HG03025 (cell line): ENCODE results near the gene DAPK1.

ENCODE experiments used
- ATAC-seq: cut with Tn5 transposase; IDR thresholded peaks from one replicate; pipeline ENCODE4 v1.9.1; 2021; ENCODE audit warnings: mild to moderate bottlenecking, moderate library complexity; ENCODE audit not compliant: unreplicated experiment, low FRiP score

The DAPK1 gene

DNA sequence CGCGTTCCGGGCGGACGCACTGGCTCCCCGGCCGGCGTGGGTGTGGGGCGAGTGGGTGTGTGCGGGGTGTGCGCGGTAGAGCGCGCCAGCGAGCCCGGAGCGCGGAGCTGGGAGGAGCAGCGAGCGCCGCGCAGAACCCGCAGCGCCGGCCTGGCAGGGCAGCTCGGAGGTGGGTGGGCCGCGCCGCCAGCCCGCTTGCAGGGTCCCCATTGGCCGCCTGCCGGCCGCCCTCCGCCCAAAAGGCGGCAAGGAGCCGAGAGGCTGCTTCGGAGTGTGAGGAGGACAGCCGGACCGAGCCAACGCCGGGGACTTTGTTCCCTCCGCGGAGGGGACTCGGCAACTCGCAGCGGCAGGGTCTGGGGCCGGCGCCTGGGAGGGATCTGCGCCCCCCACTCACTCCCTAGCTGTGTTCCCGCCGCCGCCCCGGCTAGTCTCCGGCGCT, at the start of gene DAPK1:
TSS of gene DAPK1 (plus strand) at position 264 of the 442 bp plus-strand sequence. CDS start 1,211 bp downstream, outside the sequence.
- peak; percentile 48 for ATAC-seq

DNA sequence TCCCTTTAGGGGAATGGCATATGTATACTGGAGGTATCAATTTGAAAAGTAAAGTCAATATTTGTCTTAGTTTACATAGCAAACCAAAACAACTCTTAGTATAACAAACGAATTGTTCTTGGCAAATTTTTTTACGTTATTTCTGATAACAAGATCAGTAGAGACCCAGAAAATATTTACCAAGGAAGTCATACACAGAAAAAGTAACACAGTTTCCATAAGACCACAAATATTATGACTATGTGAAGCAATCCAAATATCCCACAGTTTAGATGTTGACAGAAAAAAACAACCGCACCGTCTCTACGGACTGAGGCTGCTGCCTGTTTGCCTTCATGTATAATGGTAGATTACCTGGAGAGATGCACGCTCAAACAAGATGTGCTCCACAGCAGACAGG, 46.5 kb upstream of the DAPK1 start:
- no peak for ATAC-seq

DNA sequence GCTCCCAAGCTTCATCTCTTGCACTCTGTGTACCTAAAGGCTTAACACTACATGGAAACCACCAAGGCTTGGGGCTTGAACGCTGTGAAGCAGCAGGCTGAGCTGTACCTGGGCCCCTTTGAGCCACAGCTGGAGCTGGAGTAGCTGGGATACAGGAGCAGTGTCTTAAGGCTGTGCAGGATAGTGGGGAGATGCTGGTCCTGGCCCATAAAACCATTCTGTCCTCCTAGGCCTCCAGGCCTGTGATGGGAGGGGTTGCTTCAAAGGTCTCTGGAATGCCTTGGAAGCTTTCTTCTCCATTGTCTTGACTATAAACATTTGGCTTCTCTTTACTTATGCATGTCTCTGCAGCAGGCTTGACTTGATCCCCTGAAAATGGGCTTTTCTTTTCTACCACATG, 42.3 kb upstream of the DAPK1 start:
- no peak for ATAC-seq

DNA sequence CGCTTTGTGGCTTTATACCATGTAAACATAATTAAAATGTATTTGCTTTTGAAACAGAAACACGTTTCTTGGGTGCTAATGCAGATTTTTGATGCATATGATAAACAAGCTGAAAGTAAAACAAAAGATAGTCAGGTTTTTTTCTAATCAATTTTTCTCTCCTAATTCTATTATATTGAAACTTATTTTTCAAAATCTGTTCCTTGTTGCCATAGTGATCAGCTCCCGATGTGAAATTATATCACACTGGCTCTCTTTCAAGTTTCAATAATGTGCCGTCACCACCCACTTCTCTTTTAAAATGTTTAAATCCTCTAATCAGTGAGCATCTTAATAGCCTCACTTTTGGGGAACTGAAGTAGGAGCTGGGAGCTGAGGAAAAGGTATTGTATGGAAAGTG, 36.4 kb upstream of the DAPK1 start:
- no peak for ATAC-seq

DNA sequence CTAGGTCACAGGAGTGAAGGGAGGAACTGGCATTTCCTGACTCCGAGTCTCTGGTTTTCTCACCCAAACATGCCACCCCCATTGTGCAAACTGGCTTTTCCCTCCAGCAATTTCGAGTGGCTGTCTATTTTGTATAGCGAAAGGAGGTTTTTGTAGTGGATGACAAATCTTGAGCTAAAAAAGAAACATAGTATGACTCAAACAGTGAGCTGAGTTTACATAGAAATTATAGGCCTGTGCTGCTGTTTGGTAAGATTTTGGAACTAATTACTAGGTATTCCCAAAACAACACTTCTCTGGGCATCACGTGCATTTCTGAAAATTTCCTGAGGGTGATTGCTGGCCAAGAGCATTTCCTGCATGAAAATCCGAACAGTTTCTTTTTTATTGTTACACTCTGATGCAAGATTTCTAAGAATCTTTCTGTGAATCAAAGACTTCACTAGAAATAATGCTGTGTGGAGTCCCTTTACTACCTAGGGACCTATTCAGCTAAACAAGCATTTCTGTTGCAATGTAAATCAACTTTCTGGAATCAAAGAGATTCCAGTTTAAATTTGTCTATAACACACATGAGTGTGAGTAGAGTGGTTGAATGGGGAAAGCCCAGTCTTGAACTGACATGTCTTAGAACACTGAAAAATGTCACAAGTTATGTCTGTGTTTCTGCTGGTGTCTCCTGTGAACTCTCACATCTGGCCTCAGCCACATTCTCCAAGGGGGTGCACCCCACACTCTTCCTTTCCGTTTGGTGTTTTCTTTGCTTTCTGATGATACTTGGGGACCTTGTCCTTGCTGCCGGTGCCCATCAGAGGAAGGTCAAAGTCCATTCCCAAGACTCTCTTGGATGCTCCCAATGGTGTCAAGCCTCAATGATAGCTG, 33.3 kb upstream of the DAPK1 start:
- peak; percentile 73 for ATAC-seq

DNA sequence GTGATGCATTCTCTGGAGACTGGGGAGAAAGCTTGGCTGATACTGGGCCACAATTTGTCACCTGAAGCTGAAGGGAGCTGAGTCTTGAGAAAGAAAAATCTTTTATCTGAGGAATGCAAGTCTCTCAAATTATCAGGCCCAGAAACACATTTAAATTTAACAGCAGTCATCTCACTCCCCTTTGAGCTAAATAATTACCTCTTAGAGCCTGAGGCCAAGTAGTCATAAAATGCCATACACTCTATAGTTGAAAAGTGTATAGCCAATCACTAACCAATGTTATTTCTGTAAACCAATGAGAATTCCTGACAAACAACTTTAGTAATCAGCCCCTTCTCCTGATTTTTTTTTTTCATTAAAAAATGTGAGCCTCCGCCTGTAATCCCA, 32.7 kb upstream of the DAPK1 start:
- ATAC-seq = no peak

DNA sequence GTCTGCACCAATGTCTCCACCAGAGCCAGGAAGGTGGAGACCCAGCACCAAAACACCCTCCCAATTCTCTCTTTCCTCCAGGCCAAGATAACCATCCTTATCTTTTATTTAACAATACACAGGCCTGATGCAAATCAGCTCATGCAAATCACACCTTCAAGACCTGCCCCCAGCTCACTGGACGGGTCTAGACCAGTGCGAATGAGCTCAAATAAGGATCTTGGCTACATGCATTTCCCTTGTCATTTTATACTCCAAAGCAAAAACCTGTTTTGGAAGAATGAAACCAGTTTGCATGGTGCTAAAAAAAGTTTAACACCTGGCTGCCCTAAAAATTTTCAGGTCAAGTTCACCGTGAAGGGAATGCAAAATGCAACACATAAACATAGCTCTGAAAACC, 31.9 kb upstream of the DAPK1 start:
- no peak for ATAC-seq

DNA sequence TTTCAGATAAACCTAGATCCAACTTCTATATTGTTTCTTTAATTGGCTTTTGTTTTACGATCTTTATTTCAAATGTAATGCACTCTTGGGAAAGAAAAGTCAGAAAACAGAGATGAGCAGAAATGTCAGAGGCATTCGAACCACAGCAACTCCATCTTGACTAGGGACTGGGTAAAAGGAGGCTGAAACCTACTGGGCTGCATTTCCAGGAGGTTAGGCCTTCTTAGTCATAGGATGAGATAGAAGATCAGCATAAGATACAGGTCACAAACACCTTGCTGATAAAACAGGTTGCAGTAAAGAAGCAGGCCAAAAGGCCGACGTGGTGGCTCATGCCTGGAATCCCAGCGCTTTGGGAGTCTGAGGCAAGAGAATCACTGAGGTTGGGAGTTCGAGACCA, 30.5 kb upstream of the DAPK1 start:
- ATAC-seq = no peak

DNA sequence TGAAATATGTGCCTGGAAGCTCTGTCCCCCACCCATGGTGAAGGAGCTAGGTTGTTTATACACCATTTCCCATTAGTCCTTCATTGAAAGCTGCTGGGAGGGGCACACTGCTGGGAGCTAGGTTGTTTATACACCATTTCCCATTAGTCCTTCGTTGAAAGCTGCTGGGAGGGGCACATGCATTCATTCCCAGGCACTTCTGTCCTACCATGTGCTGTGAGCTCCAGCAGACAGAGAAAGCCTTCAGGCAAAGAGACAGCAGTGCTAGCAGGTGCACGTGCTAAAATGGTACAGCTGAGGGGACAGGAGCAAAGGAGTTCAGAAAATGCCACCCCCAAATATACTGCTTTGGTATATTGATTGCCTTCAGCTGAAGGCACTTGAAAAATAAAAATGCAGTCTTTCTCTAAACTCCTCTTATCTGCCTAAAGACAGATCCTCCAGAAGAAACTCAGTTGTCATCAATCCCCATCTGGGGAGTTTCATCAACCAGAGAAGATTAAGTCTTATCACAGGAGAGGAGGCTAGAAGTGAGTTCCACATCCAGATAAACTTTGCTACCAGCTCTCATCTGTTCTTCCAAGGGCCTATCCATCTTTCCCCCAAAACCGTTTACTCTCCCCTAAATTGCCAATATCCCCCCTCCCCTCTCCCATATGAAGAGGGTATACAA, 27.7 kb upstream of the DAPK1 start:
- no peak for ATAC-seq

DNA sequence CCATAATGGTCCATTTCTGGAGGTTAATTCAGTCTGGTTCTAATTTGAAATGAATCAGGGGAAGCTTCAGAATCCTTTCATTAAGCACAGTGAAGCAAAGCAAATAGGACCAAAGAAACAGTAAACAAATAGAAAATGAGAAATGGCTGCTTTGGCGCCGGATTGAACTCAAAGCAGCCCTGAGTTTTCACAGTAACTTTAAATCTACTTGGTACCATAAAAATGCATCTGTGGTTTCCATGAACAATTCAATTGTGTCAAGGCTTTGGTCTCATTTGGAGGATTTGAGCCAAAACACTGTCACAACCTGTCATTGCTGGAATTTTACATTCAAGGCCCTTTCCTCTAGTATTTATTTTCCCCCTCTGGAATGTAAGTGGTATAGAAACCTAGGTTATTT, 25.9 kb upstream of the DAPK1 start:
- ATAC-seq = no peak

DNA sequence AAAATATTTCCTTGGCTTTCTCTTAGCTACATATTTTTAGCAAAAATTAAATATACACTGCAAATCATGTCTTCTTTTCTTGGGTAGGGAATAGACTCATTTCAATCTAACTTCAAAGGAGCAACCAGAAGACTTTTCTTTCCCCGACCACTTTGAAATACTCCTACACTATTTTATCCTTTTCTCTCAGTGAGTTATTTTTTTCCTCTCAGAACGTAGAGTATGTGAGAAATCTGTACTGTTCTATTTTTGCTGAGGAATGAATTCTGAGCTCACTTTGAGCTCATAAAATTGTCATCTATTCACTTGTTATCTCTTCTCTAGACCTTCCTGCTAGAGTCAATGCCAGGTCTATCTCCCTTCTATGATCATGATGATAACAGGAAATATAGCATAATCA, 22.2 kb upstream of the DAPK1 start:
- ATAC-seq = no peak

DNA sequence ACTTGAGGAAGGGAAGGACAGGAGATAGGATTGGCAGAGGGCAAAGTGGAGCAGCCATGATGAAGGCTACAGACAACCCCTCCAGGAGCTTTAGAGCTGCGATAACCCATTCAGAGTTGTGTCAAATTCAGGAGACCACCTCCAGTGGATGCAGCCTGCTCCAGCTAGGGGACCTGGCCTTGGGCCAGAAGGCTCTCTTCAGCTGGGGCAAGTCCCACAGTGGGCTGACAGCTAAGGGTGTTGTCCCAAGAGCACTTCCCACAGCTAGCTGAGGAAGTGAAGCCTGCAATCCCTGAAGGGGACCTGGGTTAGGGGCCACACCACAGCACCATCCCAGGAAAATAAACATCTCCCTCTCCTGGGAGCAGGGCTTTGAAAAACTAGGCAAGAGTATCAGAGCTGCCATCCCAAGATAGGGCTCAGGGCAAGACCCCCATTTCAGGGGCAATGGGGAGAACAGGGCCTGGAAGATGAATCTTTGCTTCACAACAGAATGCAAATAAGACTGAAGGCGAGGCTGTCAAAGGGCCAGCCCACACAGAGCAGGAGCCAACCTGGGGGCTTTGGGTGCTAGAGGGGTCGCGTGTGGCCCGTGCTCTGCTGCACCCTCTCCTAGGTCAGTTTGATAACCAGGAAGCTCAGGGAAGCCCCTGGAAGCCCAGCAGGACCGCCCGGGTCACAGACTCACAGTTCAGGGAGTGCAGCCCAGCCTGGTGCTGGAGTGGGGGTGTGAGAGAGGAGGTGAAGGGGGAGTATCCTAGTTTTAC, 19.3 kb upstream of the DAPK1 start:
- ATAC-seq = no peak

DNA sequence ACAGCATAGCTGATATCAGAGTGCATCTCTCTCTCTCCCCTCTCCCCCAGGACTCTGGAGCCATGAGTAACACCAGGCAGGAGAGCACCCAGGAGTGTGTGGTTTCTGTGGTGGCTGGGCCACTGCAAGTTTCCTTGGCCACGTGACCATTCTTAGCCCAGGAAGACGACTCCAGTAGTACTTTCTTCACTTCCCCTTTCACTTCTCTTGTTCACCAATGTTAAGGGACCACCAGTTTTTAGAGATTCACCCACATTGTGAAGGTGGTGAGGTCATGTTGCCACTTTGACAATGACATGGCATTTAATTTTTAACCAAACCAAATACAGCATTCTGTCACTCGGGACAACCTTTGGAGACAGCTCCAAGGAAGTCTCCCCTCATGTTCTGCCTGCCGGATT, 17.9 kb upstream of the DAPK1 start:
- ATAC-seq = peak; percentile 78

DNA sequence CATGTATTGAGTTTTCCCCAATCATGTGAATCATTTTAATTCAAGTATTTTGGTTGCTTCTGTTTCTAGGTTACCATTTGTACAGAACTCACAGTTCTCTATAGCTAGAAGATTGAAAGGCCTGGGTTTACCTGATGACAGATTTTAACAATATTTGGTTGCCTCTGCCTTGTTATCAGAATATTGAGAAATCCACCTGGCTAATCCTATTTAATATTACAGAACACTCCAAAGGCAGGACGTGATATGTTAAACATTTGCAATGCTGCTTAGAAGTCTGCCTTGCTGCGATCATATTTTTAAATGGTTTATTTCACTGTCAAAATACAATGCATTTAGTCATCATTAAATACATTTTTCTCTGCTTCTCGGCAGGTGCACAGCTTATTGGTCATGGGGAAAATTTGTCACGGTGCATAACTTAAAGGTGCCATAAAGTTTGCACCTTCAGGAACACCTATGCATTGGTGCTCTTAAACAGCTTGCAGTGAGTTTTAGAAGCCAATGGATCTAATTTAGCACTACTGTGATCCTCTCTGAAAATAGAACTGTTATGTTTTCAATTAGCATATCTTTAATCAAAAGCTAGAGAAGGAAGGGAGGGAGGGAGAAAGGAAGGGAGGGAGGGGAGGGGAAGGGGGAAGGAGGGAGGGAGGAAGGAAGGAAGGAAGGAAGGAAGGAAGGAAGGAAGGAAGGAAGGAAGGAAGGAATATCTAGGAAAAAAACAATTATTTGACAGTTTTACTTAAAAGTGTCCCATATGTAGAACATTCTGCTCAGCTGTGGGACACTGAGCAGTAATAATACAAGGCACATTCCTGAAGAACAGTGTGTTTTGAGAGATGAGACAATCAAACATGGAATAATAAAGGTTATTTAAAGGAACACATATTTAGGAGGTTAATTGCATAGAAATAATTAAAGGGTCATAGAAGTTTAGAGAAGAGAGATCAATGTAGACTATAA, 15.5 kb upstream of the DAPK1 start:
- no peak for ATAC-seq

DNA sequence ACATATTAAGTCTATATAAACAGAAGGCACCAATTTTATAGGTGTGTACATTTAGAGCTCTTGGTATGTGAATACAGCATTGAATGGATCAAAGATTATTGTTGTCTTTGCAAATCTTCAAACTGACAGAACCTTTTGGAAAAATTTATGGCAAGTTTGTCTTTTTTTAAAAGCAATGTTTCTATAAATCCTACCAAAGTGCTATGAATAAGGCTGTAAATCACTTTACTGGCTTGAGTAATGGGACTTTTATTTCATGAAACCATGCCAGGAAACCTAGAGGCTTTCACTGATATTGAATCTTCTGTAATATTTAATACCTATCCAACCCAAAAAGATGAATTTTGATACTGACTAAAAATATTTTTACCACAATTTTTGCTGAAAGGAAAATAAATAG, 7.4 kb upstream of the DAPK1 start:
- no peak for ATAC-seq

DNA sequence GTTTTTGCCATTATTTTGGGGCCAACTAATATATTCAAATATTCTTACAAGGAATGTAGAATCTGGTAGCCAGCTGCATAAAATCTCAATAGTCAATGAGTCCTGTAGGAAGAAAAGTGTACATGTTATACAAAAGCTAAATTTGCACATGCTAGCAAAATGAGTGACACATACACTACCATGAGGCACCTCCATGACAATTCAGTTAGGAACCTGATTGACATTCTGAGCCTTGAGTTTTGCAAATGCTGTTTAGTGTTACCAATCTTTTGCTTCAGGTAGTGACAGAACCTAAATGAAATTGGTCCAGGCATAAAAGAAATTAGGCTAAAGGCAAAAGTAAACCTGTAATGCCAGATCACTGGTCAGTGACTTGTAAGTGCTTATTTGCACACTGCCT, 6.8 kb upstream of the DAPK1 start:
- no peak for ATAC-seq

DNA sequence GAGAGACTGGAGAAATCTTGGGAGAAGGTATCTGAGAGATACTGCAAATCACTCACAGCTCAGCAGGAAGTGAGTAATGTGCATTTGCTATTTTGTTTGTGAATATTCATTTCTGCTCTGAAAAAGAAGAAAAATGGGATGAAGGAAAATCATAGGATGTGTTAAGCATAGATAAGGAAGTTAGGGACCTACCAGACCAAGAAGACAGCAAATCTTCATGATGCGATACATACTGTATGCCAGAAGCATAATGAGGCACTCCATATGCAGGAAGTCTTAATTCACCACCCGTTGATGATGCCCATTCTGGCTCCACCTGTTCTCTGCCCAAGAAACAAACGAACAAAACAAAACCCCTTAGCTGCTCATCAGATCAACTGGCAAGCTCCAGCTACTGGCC, 6.1 kb upstream of the DAPK1 start:
- no peak for ATAC-seq

DNA sequence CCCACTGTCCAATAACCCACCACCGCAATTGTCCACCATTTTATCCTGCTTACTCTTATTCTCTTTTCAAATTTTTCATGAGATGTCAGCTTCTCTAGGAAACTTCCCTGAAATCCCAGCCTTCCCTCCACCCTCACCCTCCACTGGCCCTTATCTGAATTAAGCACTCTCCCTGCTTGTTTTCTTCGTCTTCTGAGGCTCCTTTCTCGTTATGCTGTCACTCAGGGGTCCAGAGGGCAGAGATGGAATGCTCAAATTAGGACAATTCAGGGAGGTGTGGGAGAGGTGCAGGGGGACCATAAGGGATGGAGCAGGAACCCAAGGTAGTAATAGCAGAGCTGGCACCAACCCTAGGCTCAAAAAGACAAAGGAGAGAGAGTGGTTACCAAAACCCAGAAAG, 5.0 kb upstream of the DAPK1 start:
- no peak for ATAC-seq

DNA sequence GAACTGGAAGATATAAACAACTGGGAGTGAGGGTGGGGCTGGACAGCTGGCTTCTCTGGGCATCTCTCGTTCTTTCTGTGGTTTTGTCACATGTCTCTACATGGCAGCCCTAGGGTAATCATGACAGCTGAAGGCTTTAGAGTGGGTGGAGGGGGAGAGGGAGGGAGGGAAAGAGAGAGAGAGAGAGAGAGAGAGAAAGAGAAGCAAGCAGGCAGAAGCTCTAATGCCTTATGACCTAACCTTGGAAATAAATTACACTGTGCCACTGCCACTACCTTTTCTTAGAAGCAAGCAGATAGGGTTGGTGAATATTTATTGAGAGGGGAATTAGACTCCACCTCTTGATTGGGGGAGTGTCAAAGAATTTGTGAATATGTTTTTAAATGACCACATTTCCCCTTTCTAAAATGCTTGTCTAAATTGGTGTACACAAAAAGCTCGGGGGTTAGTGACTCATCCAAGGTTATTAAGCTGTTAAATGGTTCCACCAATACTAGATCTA, 2.6 kb upstream of the DAPK1 start:
- ATAC-seq = no peak

DNA sequence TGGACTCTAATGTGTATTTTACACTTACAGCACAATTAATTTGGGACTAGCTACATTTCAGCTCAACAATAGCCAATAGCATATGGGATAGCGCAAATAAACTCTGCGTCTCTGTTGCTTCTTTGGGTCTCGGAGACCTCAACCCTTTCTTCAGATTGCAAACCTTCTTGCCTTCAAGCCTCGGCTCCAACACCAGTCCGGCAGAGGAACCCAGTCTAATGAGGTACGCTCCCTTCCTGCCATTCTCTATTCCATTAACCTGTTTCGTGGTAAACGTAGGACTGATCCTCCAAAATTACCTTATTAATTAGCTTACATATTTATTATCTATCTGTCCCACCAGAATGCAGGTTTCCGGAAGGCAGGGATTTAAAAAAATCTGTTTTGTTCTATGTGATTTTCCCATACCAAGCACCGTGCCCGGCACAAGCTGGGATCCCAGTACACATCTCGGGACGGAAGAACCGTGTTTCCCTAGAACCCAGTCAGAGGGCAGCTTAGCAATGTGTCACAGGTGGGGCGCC, 525 bp upstream of the DAPK1 start:
- ATAC-seq = no peak
